KMS-11 (cell line): ENCODE measurements around the gene ST8SIA3.

Experiments
- H2AFZ ChIP-seq: fragments of 200-600 bp; sonication (generic); 2 replicates; pipeline ENCODE4 v1.6.1; 2016; ENCODE audit warnings: antibody characterized with exemption, mixed run types, low read depth
- H3K27ac ChIP-seq: fragments of 200-600 bp; sonication (generic); 2 replicates; pipeline ENCODE4 v1.6.1; 2016; ENCODE audit warnings: mild to moderate bottlenecking, mixed run types
- H3K27me3 ChIP-seq: fragments of 200-600 bp; sonication (generic); 2 replicates; pipeline ENCODE4 v1.6.1; 2017; ENCODE audit warnings: mild to moderate bottlenecking, low read depth, mixed run types, moderate library complexity; ENCODE audit not compliant: insufficient read depth
- H3K36me3 ChIP-seq: fragments of 200-600 bp; sonication (generic); 2 replicates; pipeline ENCODE4 v1.6.1; 2017; ENCODE audit warnings: mild to moderate bottlenecking, mixed run types; ENCODE audit not compliant: insufficient read depth
- H3K4me1 ChIP-seq: fragments of 200-600 bp; sonication (generic); 2 replicates; pipeline ENCODE4 v1.6.1; 2016; ENCODE audit warnings: mild to moderate bottlenecking, low read depth, mixed run types; ENCODE audit not compliant: poor library complexity, severe bottlenecking
- H3K4me2 ChIP-seq: fragments of 200-600 bp; sonication (generic); 2 replicates; pipeline ENCODE4 v1.7.0; 2016; ENCODE audit warnings: mild to moderate bottlenecking, mixed run types
- H3K4me3 ChIP-seq: fragments of 200-600 bp; sonication (generic); IDR thresholded peaks from 2 replicates; pipeline ENCODE4 v1.6.1; 2017; ENCODE audit warnings: low read depth, low read length, mixed read lengths; ENCODE audit not compliant: insufficient read depth
- H3K79me2 ChIP-seq: fragments of 200-600 bp; sonication (generic); 2 replicates; pipeline ENCODE4 v1.6.1; 2016; ENCODE audit warnings: low read depth, mixed run types; ENCODE audit not compliant: insufficient read depth
- H3K9ac ChIP-seq: fragments of 200-600 bp; sonication (generic); 2 replicates; pipeline ENCODE4 v1.6.1; 2016; ENCODE audit warnings: mild to moderate bottlenecking, mixed run types
- H4K20me1 ChIP-seq: fragments of 200-600 bp; sonication (generic); 2 replicates; pipeline ENCODE4 v1.6.1; 2016; ENCODE audit warnings: mild to moderate bottlenecking, mixed run types; ENCODE audit not compliant: insufficient read depth
- CTCF ChIP-seq: fragments of 200-600 bp; sonication (generic); conservative IDR thresholded peaks from 2 replicates; pipeline ENCODE4 v1.6.1; 2017; ENCODE audit warnings: low read depth, mild to moderate bottlenecking, antibody characterized with exemption, low read length, moderate library complexity, mixed read lengths

The ST8SIA3 gene

DNA sequence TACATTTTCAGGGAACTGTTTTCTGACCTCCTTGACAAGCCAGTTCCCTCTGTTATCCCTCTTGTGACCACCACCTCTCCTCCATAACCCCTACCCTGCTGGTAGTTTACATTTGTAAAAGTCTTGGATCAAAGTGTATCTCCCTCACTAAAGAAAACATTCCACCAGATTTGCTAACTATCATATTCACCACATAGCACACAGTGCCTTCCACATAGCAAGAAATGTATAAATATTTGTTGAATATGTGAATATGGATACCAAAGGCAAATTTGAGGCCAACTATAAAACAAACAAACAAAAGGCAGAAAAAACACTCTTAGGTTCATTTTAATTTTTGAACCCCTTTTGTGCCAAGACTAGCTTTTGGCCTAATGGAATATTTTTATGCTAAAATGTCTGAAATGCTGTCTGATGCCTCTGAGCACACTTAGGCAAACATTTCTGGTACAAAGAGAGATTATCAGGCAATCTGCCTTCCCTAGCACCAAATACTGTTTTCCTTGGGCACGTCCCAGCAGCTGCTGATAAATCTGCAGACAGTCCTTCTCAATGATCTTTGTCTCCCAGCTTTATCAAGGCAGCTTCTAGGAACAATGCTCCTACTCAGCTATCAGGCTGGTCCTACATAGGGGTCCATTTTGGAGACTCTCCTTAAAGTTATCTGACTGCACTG lies 26.7 kb upstream of the ST8SIA3 start:
- no peak overlapping the region for H3K4me3 ChIP-seq
- no peaks in the 10 kb centered on the region for H3K36me3 ChIP-seq
- no peak overlapping the region for H2AFZ ChIP-seq
- no peak for TF ChIP-seq CTCF
- no peak overlapping the region for H3K27ac ChIP-seq
- H3K4me2 ChIP-seq, result no peak overlapping the region
- no peaks in the 10 kb centered on the region for H3K27me3 ChIP-seq
- no peaks in the 10 kb centered on the region for H4K20me1 ChIP-seq
- H3K4me1 ChIP-seq, result no peaks in the 10 kb centered on the region
- H3K9ac ChIP-seq, result no peak overlapping the region
- no peaks in the 10 kb centered on the region for H3K79me2 ChIP-seq

DNA sequence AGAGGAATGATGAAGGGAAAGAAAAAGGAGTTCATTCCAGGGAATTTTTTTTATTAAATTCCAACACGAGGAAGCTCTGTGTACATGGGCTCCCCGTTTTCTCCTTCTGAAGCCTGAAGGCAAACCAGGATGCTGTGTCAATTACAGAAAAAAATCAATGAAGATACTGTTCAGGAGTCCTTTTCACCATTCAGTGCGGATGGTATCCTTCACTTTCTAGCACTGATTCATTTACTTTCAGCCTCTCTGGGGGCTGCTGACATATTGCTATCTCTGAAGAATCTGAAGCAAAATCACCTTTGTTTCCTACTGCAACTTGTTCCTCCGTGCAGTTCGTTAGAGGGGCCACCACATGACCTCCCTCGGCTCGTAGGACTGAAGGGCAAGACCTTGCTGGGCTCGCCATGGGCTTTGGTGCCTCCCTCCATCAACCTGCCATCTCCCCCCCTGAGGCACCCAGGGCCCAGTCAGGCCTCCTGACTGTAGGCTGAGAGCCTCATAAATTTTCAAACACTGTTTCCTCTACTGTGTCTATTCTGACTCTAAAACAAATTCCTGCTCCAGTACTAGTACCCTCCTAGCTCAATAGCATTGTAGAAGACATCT lies 25.5 kb upstream of the ST8SIA3 start:
- no peaks in the 10 kb centered on the region for H4K20me1 ChIP-seq
- no peaks in the 10 kb centered on the region for H3K79me2 ChIP-seq
- no peaks in the 10 kb centered on the region for H3K4me1 ChIP-seq
- TF ChIP-seq CTCF, result no peak
- no peak overlapping the region for H3K4me2 ChIP-seq
- H3K27ac ChIP-seq, result no peak overlapping the region
- no peak overlapping the region for H3K9ac ChIP-seq
- no peak overlapping the region for H3K4me3 ChIP-seq
- H2AFZ ChIP-seq, result no peak overlapping the region
- no peaks in the 10 kb centered on the region for H3K36me3 ChIP-seq
- no peaks in the 10 kb centered on the region for H3K27me3 ChIP-seq

- H3K4me1 ChIP-seq, result no peaks in the 10 kb centered on the region
- H3K4me2 ChIP-seq, result no peak overlapping the region
- no peaks in the 10 kb centered on the region for H3K27me3 ChIP-seq
- no peaks in the 10 kb centered on the region for H4K20me1 ChIP-seq
- H3K9ac ChIP-seq, result no peak overlapping the region
- H3K36me3 ChIP-seq, result no peaks in the 10 kb centered on the region
- no peak overlapping the region for H2AFZ ChIP-seq
- H3K79me2 ChIP-seq, result no peaks in the 10 kb centered on the region
- H3K27ac ChIP-seq, result no peak overlapping the region
- TF ChIP-seq CTCF, result no peak
- H3K4me3 ChIP-seq, result no peak overlapping the region
Observed at GRCh38 chr18:57328665-57329064, 23.7 kb upstream of the ST8SIA3 start.

GRCh38 chr18:57329856-57330255 lies 22.5 kb upstream of the ST8SIA3 start:
- no peaks in the 10 kb centered on the region for H3K36me3 ChIP-seq
- TF ChIP-seq CTCF, result no peak
- H3K27me3 ChIP-seq, result no peaks in the 10 kb centered on the region
- H3K79me2 ChIP-seq, result no peaks in the 10 kb centered on the region
- no peak overlapping the region for H3K27ac ChIP-seq
- H3K9ac ChIP-seq, result no peak overlapping the region
- H2AFZ ChIP-seq, result no peak overlapping the region
- H4K20me1 ChIP-seq, result no peaks in the 10 kb centered on the region
- no peak overlapping the region for H3K4me3 ChIP-seq
- no peaks in the 10 kb centered on the region for H3K4me1 ChIP-seq
- H3K4me2 ChIP-seq, result no peak overlapping the region
